Measurements from ENCODE around the gene TUBB1.
"Not testable (repeated sequence)": the region's sequence is repeated elsewhere in the genome, so short reads cannot be mapped to it uniquely, and the experiment has no call there.

Gene TUBB1

GRCh38 chr20:59010995-59011873, 8.0 kb upstream of the TUBB1 start:
- Histone ChIP-seq H3K27ac (ENCODE audit: low read length) (no peak overlapping the region), H3K9me3 (replicated peaks; ENCODE audit: insufficient read depth, low read length) (no peaks in the 10 kb centered on the region), H3K79me2 (ENCODE audit: low read length) (no peaks in the 10 kb centered on the region), H3K4me3 (ENCODE audit: low read length) (no peak overlapping the region), H3K9ac (ENCODE audit: low read length) (no peak overlapping the region), H3F3A (ENCODE audit: insufficient read depth, low read length) (peaks cover under 1% of the 10 kb centered on the region; the same call in 1 of the 2 replicates), H3K27me3 (replicated peaks; ENCODE audit: insufficient read depth, low read length) (no peaks in the 10 kb centered on the region), H3K4me2 (ENCODE audit: low read depth, low read length) (no peak overlapping the region), H3K36me3 (replicated peaks; ENCODE audit: insufficient read depth, low read length) (no peaks in the 10 kb centered on the region), H3K4me1 (ENCODE audit: low read length) (peaks cover 10% of the 10 kb centered on the region), H4K20me1 (ENCODE audit: insufficient read depth, low read length) (no peaks in the 10 kb centered on the region), H2AFZ (ENCODE audit: low read length) (no peak overlapping the region), H3K9me2 (replicated peaks; ENCODE audit: insufficient read depth, low read length) (no peaks in the 10 kb centered on the region)
- no peak for TF ChIP-seq EZH2 (optimal IDR thresholded peaks at IDR 0.05; ENCODE audit: low read depth, low read length)
- no peak for DNase-seq

- H3K4me3 ChIP-seq (ENCODE audit: low read length); H3K27me3 ChIP-seq (replicated peaks; ENCODE audit: insufficient read depth, low read length); H3K79me2 ChIP-seq (ENCODE audit: low read length); H3K9me3 ChIP-seq (replicated peaks; ENCODE audit: insufficient read depth, low read length); DNase-seq; H3K36me3 ChIP-seq (replicated peaks; ENCODE audit: insufficient read depth, low read length); H2AFZ ChIP-seq (ENCODE audit: low read length); H4K20me1 ChIP-seq (ENCODE audit: insufficient read depth, low read length); H3K9ac ChIP-seq (ENCODE audit: low read length); H3F3A ChIP-seq (ENCODE audit: insufficient read depth, low read length); H3K4me2 ChIP-seq (ENCODE audit: low read depth, low read length); H3K9me2 ChIP-seq (replicated peaks; ENCODE audit: insufficient read depth, low read length); H3K27ac ChIP-seq (ENCODE audit: low read length): not testable (repeated sequence)
- peaks cover 11% of the 10 kb centered on the region for H3K4me1 ChIP-seq (ENCODE audit: low read length)
These were observed 7.4 kb upstream of the TUBB1 start for GRCh38 chr20:59011874-59012157.

- no peak for DNase-seq
- no peaks in the 10 kb centered on the region for H4K20me1 ChIP-seq (ENCODE audit: insufficient read depth, low read length)
- H3K27ac ChIP-seq (ENCODE audit: low read length) = no peak overlapping the region
- no peaks in the 10 kb centered on the region for H3K79me2 ChIP-seq (ENCODE audit: low read length)
- TF ChIP-seq EZH2 (optimal IDR thresholded peaks at IDR 0.05; ENCODE audit: low read depth, low read length) = no peak
- no peak for TF ChIP-seq CTCF (IDR thresholded peaks at IDR 0.05; ENCODE audit: low read length)
- TF ChIP-seq EZH2phosphoT487 (IDR thresholded peaks at IDR 0.05; ENCODE audit: low read length) = no peak
- peaks cover 12% of the 10 kb centered on the region for H3K4me1 ChIP-seq (ENCODE audit: low read length)
- no peaks in the 10 kb centered on the region for H3K9me2 ChIP-seq (replicated peaks; ENCODE audit: insufficient read depth, low read length)
- no peak overlapping the region for H3K4me2 ChIP-seq (ENCODE audit: low read depth, low read length)
- H3K36me3 ChIP-seq (replicated peaks; ENCODE audit: insufficient read depth, low read length) = no peaks in the 10 kb centered on the region
- no peak overlapping the region for H2AFZ ChIP-seq (ENCODE audit: low read length)
- H3F3A ChIP-seq (ENCODE audit: insufficient read depth, low read length) = no peaks in the 10 kb centered on the region; the same call in 1 of the 2 replicates
- no peaks in the 10 kb centered on the region for H3K27me3 ChIP-seq (replicated peaks; ENCODE audit: insufficient read depth, low read length)
- H3K9me3 ChIP-seq (replicated peaks; ENCODE audit: insufficient read depth, low read length) = no peaks in the 10 kb centered on the region
- no peak overlapping the region for H3K9ac ChIP-seq (ENCODE audit: low read length)
- H3K4me3 ChIP-seq (ENCODE audit: low read length) = no peak overlapping the region
These were observed 5.9 kb upstream of the TUBB1 start for GRCh38 chr20:59013031-59013951.

- H2AFZ ChIP-seq (ENCODE audit: low read length) = no peak overlapping the region
- H3F3A ChIP-seq (ENCODE audit: insufficient read depth, low read length) = no peaks in the 10 kb centered on the region; the same call in 1 of the 2 replicates
- no peaks in the 10 kb centered on the region for H4K20me1 ChIP-seq (ENCODE audit: insufficient read depth, low read length)
- H3K4me2 ChIP-seq (ENCODE audit: low read depth, low read length) = no peak overlapping the region
- no peak overlapping the region for H3K27ac ChIP-seq (ENCODE audit: low read length)
- H3K4me1 ChIP-seq (ENCODE audit: low read length) = peaks cover 12% of the 10 kb centered on the region
- DNase-seq = no peak
- H3K27me3 ChIP-seq (replicated peaks; ENCODE audit: insufficient read depth, low read length) = no peaks in the 10 kb centered on the region
- no peaks in the 10 kb centered on the region for H3K79me2 ChIP-seq (ENCODE audit: low read length)
- no peak overlapping the region for H3K9ac ChIP-seq (ENCODE audit: low read length)
- TF ChIP-seq CTCF (IDR thresholded peaks at IDR 0.05; ENCODE audit: low read length) (no peak), EZH2 (optimal IDR thresholded peaks at IDR 0.05; ENCODE audit: low read depth, low read length) (no peak), EZH2phosphoT487 (IDR thresholded peaks at IDR 0.05; ENCODE audit: low read length) (no peak)
- no peaks in the 10 kb centered on the region for H3K9me3 ChIP-seq (replicated peaks; ENCODE audit: insufficient read depth, low read length)
- no peak overlapping the region for H3K4me3 ChIP-seq (ENCODE audit: low read length)
- H3K9me2 ChIP-seq (replicated peaks; ENCODE audit: insufficient read depth, low read length) = no peaks in the 10 kb centered on the region
- H3K36me3 ChIP-seq (replicated peaks; ENCODE audit: insufficient read depth, low read length) = no peaks in the 10 kb centered on the region
These were observed 5.1 kb upstream of the TUBB1 start for GRCh38 chr20:59013959-59014608.
